Measurements from ENCODE around the gene POLR1D.
"Not testable (repeated sequence)": the region's sequence is repeated elsewhere in the genome, so short reads cannot be mapped to it uniquely, and the experiment has no call there.

POLR1D gene

GRCh38 chr13:27607125-27607524 lies 14.6 kb upstream of the POLR1D start:
- DNase-seq: no peak
- in situ Hi-C loops (cut with MboI; ENCODE audit: low pct_unique_long_range_greater_than_20kb, low sequenced_read_pairs): no loop called here

- DNase-seq: no peak
- in situ Hi-C loops (cut with MboI; ENCODE audit: low pct_unique_long_range_greater_than_20kb, low sequenced_read_pairs): no loop called here
These were observed 8.1 kb upstream of the POLR1D start for GRCh38 chr13:27613628-27614027.

- in situ Hi-C loops (cut with MboI; ENCODE audit: low pct_unique_long_range_greater_than_20kb, low sequenced_read_pairs): no loop called here
- DNase-seq: no peak
These were observed 3.8 kb upstream of the POLR1D start for GRCh38 chr13:27617881-27618321.

GRCh38 chr13:27619093-27619727 lies 2.5 kb upstream of the POLR1D start:
- in situ Hi-C loops (cut with MboI; ENCODE audit: low pct_unique_long_range_greater_than_20kb, low sequenced_read_pairs): no loop called here
- DNase-seq: peak; percentile 20

- peak; percentile 67 for DNase-seq
- in situ Hi-C loops (cut with MboI; ENCODE audit: low pct_unique_long_range_greater_than_20kb, low sequenced_read_pairs): no loop called here
These were observed 1.8 kb upstream of the POLR1D start for GRCh38 chr13:27619728-27620376.

GRCh38 chr13:27620377-27621115 lies 1.1 kb upstream of the POLR1D start, which contains the start of gene LNX2:
Gene LNX2, minus strand, starts transcription at chr13:27620529. Its CDS starts 38,826 bp downstream, at chr13:27581703.
- in situ Hi-C loops (cut with MboI; ENCODE audit: low pct_unique_long_range_greater_than_20kb, low sequenced_read_pairs): no loop called here
- DNase-seq: peak; percentile 97

- in situ Hi-C loops (cut with MboI; ENCODE audit: low pct_unique_long_range_greater_than_20kb, low sequenced_read_pairs): no loop called here
- no peak for DNase-seq
These were observed 651 bp upstream of the POLR1D start for GRCh38 chr13:27621116-27621365.

- DNase-seq: no peak
- in situ Hi-C loops (cut with MboI; ENCODE audit: low pct_unique_long_range_greater_than_20kb, low sequenced_read_pairs): no loop called here
These were observed 569 bp downstream of the POLR1D start for GRCh38 chr13:27622102-27622820.

GRCh38 chr13:27622881-27623280 lies 1.2 kb downstream of the POLR1D start:
- in situ Hi-C loops (cut with MboI; ENCODE audit: low pct_unique_long_range_greater_than_20kb, low sequenced_read_pairs): no loop called here
- DNase-seq: no peak

- DNase-seq: no peak
- in situ Hi-C loops (cut with MboI; ENCODE audit: low pct_unique_long_range_greater_than_20kb, low sequenced_read_pairs): no loop called here
These were observed 2.4 kb downstream of the POLR1D start for GRCh38 chr13:27624071-27624470.

GRCh38 chr13:27625839-27626238 lies 4.1 kb downstream of the POLR1D start:
- no peak for DNase-seq
- in situ Hi-C loops (cut with MboI; ENCODE audit: low pct_unique_long_range_greater_than_20kb, low sequenced_read_pairs): no loop called here

GRCh38 chr13:27627380-27627779 lies 5.7 kb downstream of the POLR1D start:
- DNase-seq: no peak
- in situ Hi-C loops (cut with MboI; ENCODE audit: low pct_unique_long_range_greater_than_20kb, low sequenced_read_pairs): no loop called here

- in situ Hi-C loops (cut with MboI; ENCODE audit: low pct_unique_long_range_greater_than_20kb, low sequenced_read_pairs): no loop called here
- DNase-seq: no peak
These were observed 6.4 kb downstream of the POLR1D start for GRCh38 chr13:27628081-27628480.

- DNase-seq; in situ Hi-C loops (cut with MboI; ENCODE audit: low pct_unique_long_range_greater_than_20kb, low sequenced_read_pairs): not testable (repeated sequence)
These were observed 7.1 kb downstream of the POLR1D start for GRCh38 chr13:27628766-27629165.

GRCh38 chr13:27631156-27631555 lies 9.5 kb downstream of the POLR1D start:
- no peak for DNase-seq
- in situ Hi-C loops (cut with MboI; ENCODE audit: low pct_unique_long_range_greater_than_20kb, low sequenced_read_pairs): no loop called here

- DNase-seq: no peak
- in situ Hi-C loops (cut with MboI; ENCODE audit: low pct_unique_long_range_greater_than_20kb, low sequenced_read_pairs): no loop called here
These were observed 10.0 kb downstream of the POLR1D start for GRCh38 chr13:27631665-27632064.

- in situ Hi-C loops (cut with MboI; ENCODE audit: low pct_unique_long_range_greater_than_20kb, low sequenced_read_pairs): no loop called here
- DNase-seq: no peak
These were observed 10.5 kb downstream of the POLR1D start for GRCh38 chr13:27632214-27632613.

- in situ Hi-C loops (cut with MboI; ENCODE audit: low pct_unique_long_range_greater_than_20kb, low sequenced_read_pairs): no loop called here
- no peak for DNase-seq
These were observed 11.0 kb downstream of the POLR1D start for GRCh38 chr13:27632648-27633047.

GRCh38 chr13:27634231-27634630 lies 12.5 kb downstream of the POLR1D start:
- DNase-seq: no peak
- in situ Hi-C loops (cut with MboI; ENCODE audit: low pct_unique_long_range_greater_than_20kb, low sequenced_read_pairs): no loop called here

GRCh38 chr13:27634791-27635190 lies 13.1 kb downstream of the POLR1D start:
- in situ Hi-C loops (cut with MboI; ENCODE audit: low pct_unique_long_range_greater_than_20kb, low sequenced_read_pairs): no loop called here
- DNase-seq: no peak

Data from KBM-7 (cell line).